Spleen (tissue), 11 donors: ENCODE measurements around the gene AK8. TPM values are rescaled to one million over a fixed set of nuclear protein-coding genes. Genes with fewer than 3 reads are reported as not detected.

Source experiments
- DNase-seq: peaks from one replicate; pipeline ENCODE4 v3.0.0-alpha.2; 2020
- H3K27ac ChIP-seq, 8 donors: fragments of 200-600 bp; sonication (generic) in 7 of 8; 1 replicate in 4 of 8; 2 replicates in 4 of 8; pipeline versions ENCODE4 v1.5.0 to v1.8.0; 2016 to 2021; ENCODE audit warnings: inconsistent platforms in 4 of 8, mild to moderate bottlenecking in 4 of 8, moderate library complexity in 1 of 8
- H3K27me3 ChIP-seq, 7 donors: fragments of 200-600 bp; sonication (generic) in 6 of 7; replicated peaks in 1 of 7; 1 replicate in 4 of 7; 2 replicates in 3 of 7; pipeline versions ENCODE4 v1.5.0 to v1.8.0; 2016 to 2021; ENCODE audit warnings: inconsistent platforms in 3 of 7, mild to moderate bottlenecking in 1 of 7
- H3K36me3 ChIP-seq, 6 donors: fragments of 200-600 bp; sonication (generic) in 5 of 6; 1 replicate in 4 of 6; 2 replicates in 2 of 6; pipeline versions ENCODE4 v1.5.0 to v1.8.0; 2016 to 2021; ENCODE audit warnings: inconsistent platforms in 2 of 6
- H3K4me1 ChIP-seq, 6 donors: fragments of 200-600 bp; sonication (generic) in 5 of 6; 1 replicate in 3 of 6; 2 replicates in 3 of 6; pipeline versions ENCODE4 v1.5.0 to v1.8.0; 2016 to 2021; ENCODE audit warnings: inconsistent platforms in 3 of 6
- H3K4me3 ChIP-seq, 8 donors: fragments of 200-600 bp; sonication (generic) in 7 of 8; 1 replicate in 4 of 8; 2 replicates in 4 of 8; pipeline versions ENCODE4 v1.5.0 to v1.8.0; 2016 to 2021; ENCODE audit warnings: inconsistent platforms in 4 of 8, mild to moderate bottlenecking in 4 of 8, moderate library complexity in 2 of 8
- H3K9me3 ChIP-seq, 8 donors: fragments of 200-600 bp; sonication (generic) in 7 of 8; 1 replicate in 4 of 8; 2 replicates in 4 of 8; pipeline versions ENCODE4 v1.5.0 to v1.8.0; 2016 to 2021; ENCODE audit warnings: inconsistent platforms in 4 of 8
- POLR2A ChIP-seq, 3 donors: fragments of 450-650 bp; IDR thresholded peaks; one replicate each; pipeline ENCODE4 v1.5.1; 2017; ENCODE audit warnings: antibody characterized with exemption in 3 of 3, mild to moderate bottlenecking in 1 of 3
- POLR2AphosphoS5 ChIP-seq, 3 donors: sonication (generic); formaldehyde crosslinking; IDR thresholded peaks; one replicate each; pipeline ENCODE4 v1.5.1; 2017; ENCODE audit warnings: antibody characterized with exemption in 3 of 3
- WGBS, 5 donors: extraction: QIAGEN DNeasy Blood & Tissue Kit in 3 of 5; methylation state at CpG; one replicate each; pipeline versions ENCODE4 v1.1.5 to v1.1.7; 2013 to 2018; 5-methylcytosine and 5-hydroxymethylcytosine counted together
- intact Hi-C: fragments of 100-400 bp; cut with DNase I; formaldehyde crosslinking; loops from one replicate; pipeline ENCODE4 v1.15.0; 2023; ENCODE audit warnings: low total_unique reads
- polyA plus RNA-seq, 3 donors: library from polyadenylated mRNA; stranded (reverse); fragments of 200-250 nt; gene quantifications; one replicate each; pipeline ENCODE4 v1.2.1, GENCODE V29; 2013
- total RNA-seq, 7 donors: library from RNA; depleted of rRNA in 3 of 7; stranded (reverse); fragments of >200 nt in 3 of 7; fragmentation: NEBNext Ultra II Directional in 4 of 7; extraction: Animal tissue kit (Norgen Biotek cat#: 25700) in 4 of 7; gene quantifications; one replicate each; pipeline versions ENCODE4 v1.1.0 to v1.2.1, GENCODE V29; 2016 to 2021
- TF ChIP-seq, protein P1 (sequence below), 11 experiments: fragments of 200-600 bp in 7 of 11; fragments of 450-650 bp in 4 of 11; sonication (generic) in 4 of 11; IDR thresholded peaks in 8 of 11; conservative IDR thresholded peaks in 3 of 11; 1 replicate in 7 of 11; 2 replicates in 4 of 11; pipeline versions ENCODE4 v1.4.0 to v1.8.0; 2016 to 2021; ENCODE audit warnings: antibody characterized with exemption in 11 of 11, inconsistent platforms in 4 of 11, mild to moderate bottlenecking in 1 of 11
- donor health status: healthy with polysubstance abuse.
- donor health status: DM: no; HTN: no; CAD: no; lungs with moderate emphysema.
- donor health status: DM: no; HTN: no; CAD: no.
- donor health status: Bipolar disorder and iron deficiency.
- donor health status: healthy.
- donor health status: DM: no; HTN: no; CAD: no.
- donor health status: DM: yes; HTN: yes; CAD: no.

AK8 gene
- total and polyA plus RNA-seq, 10 donors = 0.22 to 1.8 (median 0.93) TPM

DNA sequence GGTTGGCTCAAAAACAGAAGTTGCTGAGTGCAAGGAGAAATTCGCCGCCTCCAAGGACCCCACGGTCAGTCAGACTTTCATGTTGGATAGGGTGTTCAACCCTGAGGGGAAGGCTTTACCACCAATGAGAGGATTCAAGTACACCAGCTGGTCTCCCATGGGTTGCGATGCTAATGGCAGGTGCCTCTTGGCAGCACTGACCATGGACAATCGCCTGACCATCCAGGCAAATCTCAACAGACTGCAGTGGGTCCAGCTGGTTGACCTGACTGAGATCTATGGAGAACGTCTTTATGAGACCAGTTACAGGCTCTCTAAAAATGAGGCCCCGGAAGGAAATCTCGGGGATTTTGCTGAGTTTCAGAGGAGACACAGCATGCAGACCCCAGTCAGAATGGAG, 200.1 kb downstream of the AK8 start:
- peaks cover 0 to 45% (median 29%) of the 10 kb centered on the region in 6 donors for H3K36me3 ChIP-seq
- intact Hi-C loops = no loop called here
- H3K4me1 ChIP-seq = peaks cover 6 to 31% (median 11%) of the 10 kb centered on the region in 6 donors
- H3K27me3 ChIP-seq = no peaks in the 10 kb centered on the region
- H3K9me3 ChIP-seq = no peaks in the 10 kb centered on the region
- TF ChIP-seq POLR2A (IDR thresholded peaks at IDR 0.05) = no peak
- TF ChIP-seq, protein P1, sequence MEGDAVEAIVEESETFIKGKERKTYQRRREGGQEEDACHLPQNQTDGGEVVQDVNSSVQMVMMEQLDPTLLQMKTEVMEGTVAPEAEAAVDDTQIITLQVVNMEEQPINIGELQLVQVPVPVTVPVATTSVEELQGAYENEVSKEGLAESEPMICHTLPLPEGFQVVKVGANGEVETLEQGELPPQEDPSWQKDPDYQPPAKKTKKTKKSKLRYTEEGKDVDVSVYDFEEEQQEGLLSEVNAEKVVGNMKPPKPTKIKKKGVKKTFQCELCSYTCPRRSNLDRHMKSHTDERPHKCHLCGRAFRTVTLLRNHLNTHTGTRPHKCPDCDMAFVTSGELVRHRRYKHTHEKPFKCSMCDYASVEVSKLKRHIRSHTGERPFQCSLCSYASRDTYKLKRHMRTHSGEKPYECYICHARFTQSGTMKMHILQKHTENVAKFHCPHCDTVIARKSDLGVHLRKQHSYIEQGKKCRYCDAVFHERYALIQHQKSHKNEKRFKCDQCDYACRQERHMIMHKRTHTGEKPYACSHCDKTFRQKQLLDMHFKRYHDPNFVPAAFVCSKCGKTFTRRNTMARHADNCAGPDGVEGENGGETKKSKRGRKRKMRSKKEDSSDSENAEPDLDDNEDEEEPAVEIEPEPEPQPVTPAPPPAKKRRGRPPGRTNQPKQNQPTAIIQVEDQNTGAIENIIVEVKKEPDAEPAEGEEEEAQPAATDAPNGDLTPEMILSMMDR (IDR thresholded peaks at IDR 0.05 in 8 of 11, conservative IDR thresholded peaks at IDR 0.05 in 3 of 11) = no peak
- no peak for TF ChIP-seq POLR2AphosphoS5 (IDR thresholded peaks at IDR 0.05)
- no peak overlapping the region for H3K27ac ChIP-seq
- no peak for DNase-seq
- WGBS, 5 donors = 95 to 96% (median 96%) methylated on average over 8 of the region's 8 CpGs
- H3K4me3 ChIP-seq = no peak overlapping the region

Other genes with a start within 250 kb of the AK8 start
- 10 to 100 TPM; 10.3 to 19.3 (median 16.1) TPM for gene DDX31, start 208.3 kb downstream of the AK8 start, total RNA-seq
- gene DDX31, start 208.3 kb downstream of the AK8 start, polyA plus RNA-seq = 10 to 100 TPM in 2 of 3 donors, 1 to 10 TPM in 1; 8.6 to 18.7 (median 11.0) TPM
- gene GTF3C4, start 207.8 kb downstream of the AK8 start, total RNA-seq = 10 to 100 TPM in 6 of 7 donors, 1 to 10 TPM in 1; 9.3 to 11.7 (median 10.9) TPM
- gene GTF3C4, start 207.8 kb downstream of the AK8 start, polyA plus RNA-seq = 1 to 10 TPM; 1.8 to 2.8 (median 2.1) TPM
- 1 to 10 TPM; 1.1 to 5.6 (median 2.5) TPM for gene SPACA9, start 614 bp upstream of the AK8 start, total RNA-seq
- 1 to 10 TPM; 1.7 to 3.5 (median 3.0) TPM for gene SPACA9, start 614 bp upstream of the AK8 start, polyA plus RNA-seq
- 10 to 100 TPM; 46.9 to 80.6 (median 56.9) TPM for gene TSC1, start 66.3 kb upstream of the AK8 start, total RNA-seq
- gene TSC1, start 66.3 kb upstream of the AK8 start, polyA plus RNA-seq = 10 to 100 TPM in 2 of 3 donors, 1 to 10 TPM in 1; 6.9 to 12.7 (median 12.1) TPM
- 1 to 10 TPM; 1.5 to 4.0 (median 3.0) TPM for gene GFI1B, start 100.4 kb upstream of the AK8 start, total RNA-seq
- gene GFI1B, start 100.4 kb upstream of the AK8 start, polyA plus RNA-seq = under 1 TPM; 0.14 to 0.20 (median 0.19) TPM
- 10 to 100 TPM; 40.5 to 64.4 (median 47.6) TPM for gene GTF3C5, start 152.7 kb upstream of the AK8 start, total RNA-seq
- 10 to 100 TPM; 34.9 to 52.5 (median 44.4) TPM for gene GTF3C5, start 152.7 kb upstream of the AK8 start, polyA plus RNA-seq
- gene CEL, start 183.7 kb upstream of the AK8 start, total RNA-seq = 1 to 10 TPM in 3 of 7 donors, under 1 TPM in 2, not detected in 2; 0.58 to 5.3 (median 1.9) TPM
- gene CEL, start 183.7 kb upstream of the AK8 start, polyA plus RNA-seq = under 1 TPM; 0.46 to 0.67 (median 0.55) TPM
- 10 to 100 TPM; 50.6 to 74.3 (median 60.3) TPM for gene RALGDS, start 243.0 kb upstream of the AK8 start, total RNA-seq
- 10 to 100 TPM; 21.3 to 40.1 (median 27.2) TPM for gene RALGDS, start 243.0 kb upstream of the AK8 start, polyA plus RNA-seq